Body of pancreas (tissue), 4 donors: Measurements from ENCODE around the gene CEP170B.

ENCODE experiments used
- POLR2A ChIP-seq, 3 donors: fragments of 450-650 bp; IDR thresholded peaks; one replicate each; pipeline ENCODE4 v1.6.1; 2016; ENCODE audit warnings: antibody characterized with exemption in 3 of 3, mild to moderate bottlenecking in 2 of 3
- TF ChIP-seq, protein P1 (sequence below), 7 experiments: fragments of 450-650 bp in 4 of 7; fragments of 200-600 bp in 3 of 7; sonication (generic) in 3 of 7; IDR thresholded peaks; one replicate each; pipeline ENCODE4 v1.5.1; 2016 to 2019; ENCODE audit warnings: antibody characterized with exemption in 7 of 7

DNA sequence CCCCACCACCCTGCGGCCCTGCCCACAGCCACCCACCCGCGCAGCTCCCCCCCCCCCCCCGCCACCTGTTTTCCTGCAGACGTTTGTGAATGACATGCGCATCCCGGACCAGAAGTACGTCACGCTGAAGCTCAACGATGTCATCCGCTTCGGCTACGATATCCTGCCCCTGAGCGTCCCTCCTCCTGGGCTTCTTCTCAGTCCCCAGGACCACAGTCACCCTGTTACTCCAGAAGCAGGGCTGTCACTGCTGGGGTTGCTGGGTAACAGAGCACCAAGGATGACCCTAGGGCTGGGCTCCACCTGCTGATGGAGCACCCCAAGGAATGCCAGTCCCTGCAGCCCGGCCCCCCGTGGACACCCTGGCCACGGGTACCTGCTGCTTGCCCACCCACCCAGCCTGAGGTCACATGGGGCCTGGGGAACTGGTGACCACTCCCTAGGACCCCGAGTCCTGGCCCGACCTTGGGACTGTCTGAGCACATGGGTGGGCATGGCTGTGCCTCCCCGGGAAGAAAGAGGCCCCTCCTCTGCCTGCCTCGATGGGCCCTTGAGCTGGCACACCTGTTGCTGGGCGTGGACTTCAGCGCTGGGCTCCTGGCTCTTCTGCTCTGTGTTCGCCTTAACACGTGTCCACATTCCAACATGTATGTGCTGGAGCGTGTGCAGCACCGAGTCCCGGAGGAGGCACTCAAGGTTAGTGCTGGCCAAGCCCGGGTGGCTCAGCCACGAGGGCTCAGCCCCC, 12.9 kb downstream of the CEP170B start:
- TF ChIP-seq, protein P1, sequence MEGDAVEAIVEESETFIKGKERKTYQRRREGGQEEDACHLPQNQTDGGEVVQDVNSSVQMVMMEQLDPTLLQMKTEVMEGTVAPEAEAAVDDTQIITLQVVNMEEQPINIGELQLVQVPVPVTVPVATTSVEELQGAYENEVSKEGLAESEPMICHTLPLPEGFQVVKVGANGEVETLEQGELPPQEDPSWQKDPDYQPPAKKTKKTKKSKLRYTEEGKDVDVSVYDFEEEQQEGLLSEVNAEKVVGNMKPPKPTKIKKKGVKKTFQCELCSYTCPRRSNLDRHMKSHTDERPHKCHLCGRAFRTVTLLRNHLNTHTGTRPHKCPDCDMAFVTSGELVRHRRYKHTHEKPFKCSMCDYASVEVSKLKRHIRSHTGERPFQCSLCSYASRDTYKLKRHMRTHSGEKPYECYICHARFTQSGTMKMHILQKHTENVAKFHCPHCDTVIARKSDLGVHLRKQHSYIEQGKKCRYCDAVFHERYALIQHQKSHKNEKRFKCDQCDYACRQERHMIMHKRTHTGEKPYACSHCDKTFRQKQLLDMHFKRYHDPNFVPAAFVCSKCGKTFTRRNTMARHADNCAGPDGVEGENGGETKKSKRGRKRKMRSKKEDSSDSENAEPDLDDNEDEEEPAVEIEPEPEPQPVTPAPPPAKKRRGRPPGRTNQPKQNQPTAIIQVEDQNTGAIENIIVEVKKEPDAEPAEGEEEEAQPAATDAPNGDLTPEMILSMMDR (IDR thresholded peaks at IDR 0.05), result no peak
- no peak for TF ChIP-seq POLR2A (IDR thresholded peaks at IDR 0.05)
